WTC11 (cell line): Measurements from ENCODE around the gene PPP1R18. TPM values are rescaled to one million over a fixed set of nuclear protein-coding genes. Genes with fewer than 3 reads are reported as not detected.

Source experiments
- NFATC4 ChIP-seq: fragments of 250-450 bp; sonication (Bioruptor Pico); IDR thresholded peaks from 2 replicates; pipeline ENCODE4 v1.9.0; 2021; ENCODE audit warnings: mild to moderate bottlenecking
- TP53 ChIP-seq: sonication (generic); formaldehyde crosslinking; IDR thresholded peaks from 2 replicates; pipeline ENCODE4 v1.8.1; 2023; ENCODE audit warnings: mild to moderate bottlenecking, missing genetic modification reagents
- ZNF281 ChIP-seq: sonication (generic); formaldehyde crosslinking; IDR thresholded peaks from 2 replicates; pipeline ENCODE4 v1.8.0; 2023; ENCODE audit warnings: mild to moderate bottlenecking, missing genetic modification reagents
- ZSCAN18 ChIP-seq: fragments of 250-450 bp; sonication (Bioruptor Pico); IDR thresholded peaks from 2 replicates; pipeline ENCODE4 v2.1.2; 2022; ENCODE audit warnings: mild to moderate bottlenecking, moderate library complexity
- total RNA-seq: library from RNA; stranded (reverse); gene quantifications from 3 replicates; pipeline ENCODE4 v1.2.3, GENCODE V29; 2021
- TF ChIP-seq, protein P1 (sequence below): fragments of 250-450 bp; sonication (Bioruptor Pico); conservative IDR thresholded peaks from 2 replicates; pipeline ENCODE4 v1.9.0; 2021; ENCODE audit warnings: mild to moderate bottlenecking

Gene PPP1R18
- total RNA-seq, 1 experiment from 2014 or later: 36.5 TPM

DNA sequence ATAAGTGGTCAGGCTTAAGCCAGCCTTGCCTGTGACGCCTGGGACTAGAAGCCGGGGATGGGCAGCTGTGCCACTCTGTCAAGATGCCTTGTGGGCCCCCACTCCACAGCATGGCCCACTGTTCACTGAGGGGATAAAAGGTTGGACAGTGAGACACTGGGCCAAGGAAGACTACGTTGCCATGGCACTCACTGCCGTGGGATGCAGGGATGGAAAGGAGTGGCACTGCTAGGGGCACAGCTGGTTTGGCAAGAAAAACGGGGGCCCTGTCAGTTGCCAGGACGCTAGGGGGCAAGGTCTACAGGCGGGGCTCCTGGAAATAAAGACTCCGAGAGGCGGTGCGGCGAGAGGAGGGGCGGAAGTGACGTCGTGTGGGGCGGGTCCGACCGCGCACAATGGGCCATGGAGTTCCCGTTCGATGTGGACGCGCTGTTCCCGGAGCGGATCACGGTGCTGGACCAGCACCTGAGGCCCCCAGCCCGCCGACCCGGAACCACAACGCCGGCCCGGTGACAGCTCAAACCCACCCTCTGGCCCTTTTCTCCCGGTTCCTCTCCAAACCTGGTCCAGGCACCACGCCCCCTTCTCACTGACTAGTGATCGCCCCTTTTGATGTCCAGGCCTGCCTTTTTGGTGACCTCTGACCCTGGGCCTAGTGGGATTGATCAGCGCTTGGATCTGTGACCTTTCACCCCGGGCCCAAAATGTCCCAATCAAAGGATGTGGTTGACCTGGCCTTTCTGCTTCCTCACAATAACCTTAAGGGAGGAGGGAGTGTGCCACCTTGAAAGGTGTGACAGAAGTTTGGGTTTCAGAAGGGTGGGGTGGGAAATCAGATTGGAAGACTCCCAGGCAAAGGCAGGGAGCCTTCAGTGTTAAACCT is 59.7 kb downstream of the PPP1R18 start, which contains the start of gene ATAT1 (continued):
- TF ChIP-seq ZNF281: no peak
- TF ChIP-seq TP53 (CRISPR knock-in tag): no peak
- no peak for TF ChIP-seq ZSCAN18 (CRISPR knock-in tag)
- TF ChIP-seq, protein P1, sequence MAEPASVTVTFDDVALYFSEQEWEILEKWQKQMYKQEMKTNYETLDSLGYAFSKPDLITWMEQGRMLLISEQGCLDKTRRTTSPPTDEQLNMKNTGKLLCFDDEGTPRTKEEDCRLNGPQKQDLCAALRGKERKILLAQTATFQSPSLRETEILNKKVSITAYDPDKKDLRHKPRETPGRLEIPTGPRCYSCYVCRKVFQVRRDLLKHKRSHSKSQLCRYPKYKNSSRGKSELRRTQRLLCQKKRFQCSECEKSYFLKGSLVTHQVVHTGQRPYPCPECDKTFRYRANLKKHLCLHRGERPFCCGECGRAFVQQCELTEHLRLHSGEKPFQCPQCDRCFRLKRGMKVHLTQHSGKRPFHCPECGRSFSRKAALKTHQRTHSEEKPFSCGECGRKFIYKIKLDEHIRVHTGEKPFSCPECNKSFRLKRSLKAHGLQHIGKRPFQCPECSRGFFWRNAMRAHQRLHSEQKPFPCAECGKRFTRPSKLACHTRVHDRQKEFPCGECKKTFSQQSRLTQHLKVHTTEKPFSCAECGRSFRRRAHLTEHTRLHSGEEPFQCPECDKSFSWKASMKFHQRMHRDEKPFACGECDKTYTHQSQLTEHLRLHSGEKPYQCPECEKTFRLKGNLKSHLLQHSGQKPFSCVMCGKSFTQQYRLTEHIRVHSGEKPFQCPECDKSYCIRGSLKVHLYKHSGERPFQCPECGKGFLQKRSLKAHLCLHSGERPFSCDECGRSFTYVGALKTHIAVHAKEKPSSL (CRISPR knock-in tag): peak; percentile 73
- peak; percentile 81 for TF ChIP-seq NFATC4 (CRISPR knock-in tag)

Other genes starting within 250 kb of the PPP1R18 start
- gene HLA-E, start 197.1 kb downstream of the PPP1R18 start, total RNA-seq: 44.6 to 49.0 TPM (median 44.7 TPM) in 3 replicates
- 69.1 to 85.7 TPM (median 72.8 TPM) in 3 replicates for gene GNL1, start 130.2 kb downstream of the PPP1R18 start, total RNA-seq
- gene PRR3, start 129.3 kb downstream of the PPP1R18 start, total RNA-seq: 10.1 to 13.1 TPM (median 10.8 TPM) in 3 replicates
- gene ABCF1, start 115.2 kb downstream of the PPP1R18 start, total RNA-seq: 98.7 to 102 TPM (median 101 TPM) in 3 replicates
- gene PPP1R10, start 69.4 kb downstream of the PPP1R18 start, total RNA-seq: 83.1 to 90.5 TPM (median 85.5 TPM) in 3 replicates
- gene MRPS18B, start 68.8 kb downstream of the PPP1R18 start, total RNA-seq: 56.4 to 67.8 TPM (median 57.6 TPM) in 3 replicates
- gene ATAT1, start 59.8 kb downstream of the PPP1R18 start, total RNA-seq: 19.3 to 21.7 TPM (median 20.3 TPM) in 3 replicates
- gene C6orf136, start 39.5 kb downstream of the PPP1R18 start, total RNA-seq: 21.8 to 26.5 TPM (median 25.5 TPM) in 3 replicates
- 27.3 to 32.2 TPM (median 30.6 TPM) in 3 replicates for gene DHX16, start 13.6 kb downstream of the PPP1R18 start, total RNA-seq
- 31.2 to 33.3 TPM (median 31.3 TPM) in 3 replicates for gene NRM, start 4.3 kb upstream of the PPP1R18 start, total RNA-seq
- gene MDC1, start 30.6 kb upstream of the PPP1R18 start, total RNA-seq: 95.9 to 100 TPM (median 97.9 TPM) in 3 replicates
- 1,503 to 1,570 TPM (median 1,542 TPM) in 3 replicates for gene TUBB, start 33.7 kb upstream of the PPP1R18 start, total RNA-seq
- gene FLOT1, start 56.0 kb upstream of the PPP1R18 start, total RNA-seq: 110 to 121 TPM (median 120 TPM) in 3 replicates
- gene IER3, start 57.9 kb upstream of the PPP1R18 start, total RNA-seq: 61.2 to 82.4 TPM (median 61.5 TPM) in 3 replicates
- 195 to 230 TPM (median 203 TPM) in 3 replicates for gene DDR1, start 197.9 kb upstream of the PPP1R18 start, total RNA-seq
- gene GTF2H4, start 221.6 kb upstream of the PPP1R18 start, total RNA-seq: 46.2 to 49.7 TPM (median 49.2 TPM) in 3 replicates
- 65.6 to 74.1 TPM (median 69.9 TPM) in 3 replicates for gene VARS2, start 227.6 kb upstream of the PPP1R18 start, total RNA-seq
- gene SFTA2, start 245.5 kb upstream of the PPP1R18 start, total RNA-seq: 0.66 to 0.80 TPM in 2 of 3 replicates, not detected in the other